ENCODE results near the gene HAAO.

GRCh38 chr2:42840760-42841159 is 48.4 kb upstream of the HAAO start:
- no peak for TF ChIP-seq CTCF (conservative IDR thresholded peaks at IDR 0.05; ENCODE audit: low read length)
- TF ChIP-seq EZH2phosphoT487 (IDR thresholded peaks at IDR 0.05; ENCODE audit: borderline replicate concordance): no peak
